IPS-15b (cell line): Measurements from ENCODE around the gene ACSM2A.
"Not testable (repeated sequence)": the region's sequence is repeated elsewhere in the genome, so short reads cannot be mapped to it uniquely, and the experiment has no call there.

ENCODE experiments used
- H3K27me3 ChIP-seq: one replicate; pipeline ENCODE4 v1.6.1; 2013; ENCODE audit warnings: low read length; ENCODE audit not compliant: control insufficient read depth, insufficient read depth
- H3K36me3 ChIP-seq: one replicate; pipeline ENCODE4 v1.6.1; 2013; ENCODE audit warnings: low read length; ENCODE audit not compliant: control insufficient read depth, insufficient read depth
- H3K4me1 ChIP-seq: one replicate; pipeline ENCODE4 v1.6.1; 2013; ENCODE audit warnings: mild to moderate bottlenecking, low read length; ENCODE audit not compliant: control insufficient read depth, insufficient read depth
- H3K4me3 ChIP-seq: one replicate; pipeline ENCODE4 v1.5.1; 2013; ENCODE audit warnings: low read depth, low read length
- H3K9ac ChIP-seq: one replicate; pipeline ENCODE4 v1.6.1; 2013; ENCODE audit warnings: low read depth, mild to moderate bottlenecking, low read length
- H3K9me3 ChIP-seq: one replicate; pipeline ENCODE4 v1.6.1; 2013; ENCODE audit warnings: mild to moderate bottlenecking, low read length; ENCODE audit not compliant: control insufficient read depth, insufficient read depth

Gene ACSM2A

DNA sequence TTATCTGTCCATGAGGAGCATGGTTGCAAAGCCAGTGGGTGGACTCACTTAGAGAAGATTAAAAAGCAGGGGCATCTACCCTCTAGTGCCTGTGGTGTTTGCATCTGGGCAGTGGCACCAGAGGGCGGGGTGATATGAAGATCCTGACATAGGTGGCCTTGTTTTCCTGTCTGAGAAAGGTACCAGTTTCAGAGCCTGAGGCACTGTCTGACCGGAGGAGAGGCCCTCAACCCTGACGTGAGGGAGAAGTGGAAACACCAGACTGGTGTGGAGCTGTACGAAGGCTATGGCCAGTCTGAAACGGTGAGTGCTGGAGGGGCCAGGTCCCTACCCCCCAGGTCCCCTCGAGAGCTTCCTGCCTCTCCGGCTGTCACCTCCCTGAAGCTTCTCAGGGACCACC is 21.8 kb upstream of the ACSM2A start:
- H3K9me3 ChIP-seq, H3K9ac ChIP-seq, H3K36me3 ChIP-seq, H3K27me3 ChIP-seq, H3K4me3 ChIP-seq, H3K4me1 ChIP-seq: not testable (repeated sequence)

DNA sequence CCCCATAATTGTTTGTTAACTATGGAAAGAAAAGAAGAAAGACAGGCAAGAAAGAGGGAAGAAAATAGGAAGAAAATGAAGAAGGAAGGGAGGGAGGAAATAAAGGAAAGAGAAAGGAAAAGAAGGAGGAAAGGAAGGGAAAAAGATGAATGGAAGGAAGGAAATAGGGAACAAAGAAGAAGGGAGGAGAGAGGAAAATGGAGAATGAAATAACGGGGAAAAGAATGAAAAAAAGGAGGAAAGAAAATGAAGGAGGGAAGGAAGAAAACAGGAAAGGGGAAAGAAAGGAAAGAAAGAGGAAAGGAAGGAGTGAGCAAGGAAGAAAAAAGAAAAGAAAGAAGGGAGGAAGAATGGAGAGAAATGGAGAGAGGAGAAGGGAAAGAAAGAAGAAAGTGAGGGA is 20.8 kb upstream of the ACSM2A start:
- not testable (repeated sequence) for H3K9me3 ChIP-seq, H3K4me3 ChIP-seq, H3K36me3 ChIP-seq, H3K9ac ChIP-seq, H3K4me1 ChIP-seq, H3K27me3 ChIP-seq

DNA sequence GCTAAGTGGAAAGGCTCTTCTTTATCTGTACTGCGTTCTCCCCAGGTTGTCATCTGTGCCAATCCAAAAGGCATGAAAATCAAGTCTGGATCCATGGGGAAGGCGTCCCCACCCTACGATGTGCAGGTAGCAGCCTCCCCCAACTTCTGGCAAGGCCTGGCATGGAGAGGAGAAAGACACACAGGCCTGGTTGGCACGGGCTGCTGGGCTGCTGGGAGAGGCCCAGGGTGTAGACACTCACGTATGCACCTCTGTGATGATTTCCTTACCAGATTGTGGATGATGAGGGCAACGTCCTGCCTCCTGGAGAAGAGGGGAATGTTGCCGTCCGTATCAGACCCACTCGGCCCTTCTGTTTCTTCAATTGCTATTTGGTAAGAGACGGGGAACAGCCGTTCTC is 20.4 kb upstream of the ACSM2A start:
- Histone ChIP-seq H3K9me3 (no peaks in the 10 kb centered on the region), H3K27me3 (no peaks in the 10 kb centered on the region)

DNA sequence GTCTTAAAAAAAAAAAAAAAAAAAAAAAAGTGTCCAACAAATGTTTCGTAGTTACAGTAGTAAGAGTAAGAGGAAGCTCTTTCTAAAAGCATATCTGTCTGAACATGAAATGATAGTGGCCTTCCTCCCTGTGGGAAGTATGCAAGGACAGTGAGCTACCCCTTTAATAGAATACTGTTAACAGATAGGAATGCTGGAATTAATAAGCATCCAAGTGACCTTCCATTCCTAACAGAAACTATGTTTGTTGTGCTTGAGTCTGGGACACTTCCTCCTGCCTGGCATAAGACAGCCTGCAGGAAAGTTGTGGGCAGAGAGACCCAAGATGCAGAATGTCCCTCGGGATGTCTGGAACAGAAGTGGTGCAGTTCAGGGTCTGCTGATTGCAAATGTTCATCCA is 12.4 kb upstream of the ACSM2A start:
- not testable (repeated sequence) for H3K27me3 ChIP-seq, H3K9me3 ChIP-seq

More for the DNA sequence above, 20.4 kb upstream of the ACSM2A start:
- H3K4me3 ChIP-seq: no peak overlapping the region
- H3K36me3 ChIP-seq: no peaks in the 10 kb centered on the region
- H3K9ac ChIP-seq: no peak overlapping the region
- no peaks in the 10 kb centered on the region for H3K4me1 ChIP-seq

DNA sequence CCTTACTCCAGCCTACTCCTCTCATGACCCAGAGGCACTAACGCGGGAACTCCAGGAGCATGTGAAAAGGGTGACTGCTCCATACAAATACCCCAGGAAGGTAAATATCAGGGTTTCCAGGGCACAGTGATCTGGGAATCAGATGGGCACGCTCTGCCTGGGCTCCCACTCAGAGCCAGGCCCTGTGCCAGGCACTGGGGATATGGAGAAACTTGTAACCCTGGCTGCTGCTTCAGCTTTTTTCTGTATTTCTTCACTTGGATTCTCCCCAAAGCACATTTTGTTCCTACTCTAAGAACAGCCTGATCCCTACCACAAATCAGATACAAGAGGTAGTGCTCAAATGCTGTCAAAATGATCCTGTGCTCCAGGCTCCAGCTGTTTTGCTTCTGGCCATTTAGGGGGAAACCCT is 11.5 kb upstream of the ACSM2A start:
- H3K4me1 ChIP-seq, H3K36me3 ChIP-seq, H3K27me3 ChIP-seq, H3K9ac ChIP-seq, H3K4me3 ChIP-seq, H3K9me3 ChIP-seq: not testable (repeated sequence)

More for the DNA sequence above, 12.4 kb upstream of the ACSM2A start:
- H3K36me3 ChIP-seq, H3K9ac ChIP-seq, H3K4me1 ChIP-seq, H3K4me3 ChIP-seq: not testable (repeated sequence)

DNA sequence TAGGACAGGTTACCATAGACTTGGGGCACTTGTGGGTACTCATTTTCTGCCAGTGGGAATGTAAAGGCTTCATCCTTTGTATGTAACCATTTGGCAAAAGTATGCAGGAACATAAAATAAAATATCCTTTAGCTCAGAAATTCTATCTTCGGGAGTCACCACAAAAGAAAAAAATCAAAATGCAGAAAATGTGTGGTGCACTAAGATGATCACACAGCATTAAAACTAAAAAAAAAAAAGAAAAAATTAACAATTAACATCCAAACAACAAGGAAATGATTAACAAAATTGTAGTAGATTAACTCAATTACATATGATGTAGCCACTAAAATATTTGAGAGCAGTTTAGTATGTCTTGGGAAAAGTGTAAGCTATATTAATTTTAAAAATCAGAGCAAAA is 10.6 kb upstream of the ACSM2A start:
- not testable (repeated sequence) for H3K4me3 ChIP-seq, H3K4me1 ChIP-seq, H3K36me3 ChIP-seq, H3K27me3 ChIP-seq, H3K9me3 ChIP-seq, H3K9ac ChIP-seq

DNA sequence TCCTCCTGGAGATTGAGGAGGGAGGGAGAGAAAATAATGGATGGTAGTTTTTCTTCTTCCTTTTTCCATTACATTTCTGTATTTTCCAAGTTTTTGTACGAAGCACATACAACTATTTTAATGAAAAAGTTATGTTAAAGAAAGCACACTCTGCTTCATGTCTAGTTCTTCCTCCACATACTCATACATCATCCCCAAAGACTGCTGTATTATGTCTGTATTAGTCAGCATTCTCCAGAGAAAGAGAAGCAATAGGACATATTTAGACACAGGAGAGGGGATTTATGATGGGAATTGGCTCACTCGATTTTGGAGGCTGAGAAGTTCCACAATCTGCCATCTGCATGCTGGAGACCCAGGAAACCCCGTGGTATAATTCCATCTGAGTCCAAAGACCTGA is 10.1 kb upstream of the ACSM2A start:
- H3K9me3 ChIP-seq: no peaks in the 10 kb centered on the region
- no peaks in the 10 kb centered on the region for H3K4me1 ChIP-seq
- H3K9ac ChIP-seq: no peak overlapping the region
- H3K27me3 ChIP-seq: no peaks in the 10 kb centered on the region
- no peaks in the 10 kb centered on the region for H3K36me3 ChIP-seq
- H3K4me3 ChIP-seq: no peak overlapping the region

DNA sequence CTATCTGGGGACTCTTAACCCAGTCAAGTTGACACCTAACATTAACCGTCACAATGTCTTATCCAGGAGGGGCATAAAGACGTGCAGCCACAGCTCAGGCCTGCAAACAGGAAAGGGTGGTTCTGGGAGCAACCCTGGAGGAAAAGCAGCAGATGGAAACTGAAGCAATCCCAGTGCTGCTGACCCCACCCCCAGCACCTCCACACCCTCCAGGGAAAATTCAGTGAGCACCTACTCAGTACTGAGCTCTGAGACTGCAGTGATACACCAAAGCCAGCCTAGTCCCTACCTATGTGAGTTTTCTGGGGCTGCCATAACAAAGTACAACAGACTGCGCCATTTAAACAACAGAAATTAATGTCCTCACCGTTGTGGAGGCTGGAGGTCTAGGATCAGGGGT is 9.5 kb upstream of the ACSM2A start:
- H3K9me3 ChIP-seq, H3K36me3 ChIP-seq, H3K4me1 ChIP-seq, H3K4me3 ChIP-seq, H3K27me3 ChIP-seq, H3K9ac ChIP-seq: not testable (repeated sequence)

DNA sequence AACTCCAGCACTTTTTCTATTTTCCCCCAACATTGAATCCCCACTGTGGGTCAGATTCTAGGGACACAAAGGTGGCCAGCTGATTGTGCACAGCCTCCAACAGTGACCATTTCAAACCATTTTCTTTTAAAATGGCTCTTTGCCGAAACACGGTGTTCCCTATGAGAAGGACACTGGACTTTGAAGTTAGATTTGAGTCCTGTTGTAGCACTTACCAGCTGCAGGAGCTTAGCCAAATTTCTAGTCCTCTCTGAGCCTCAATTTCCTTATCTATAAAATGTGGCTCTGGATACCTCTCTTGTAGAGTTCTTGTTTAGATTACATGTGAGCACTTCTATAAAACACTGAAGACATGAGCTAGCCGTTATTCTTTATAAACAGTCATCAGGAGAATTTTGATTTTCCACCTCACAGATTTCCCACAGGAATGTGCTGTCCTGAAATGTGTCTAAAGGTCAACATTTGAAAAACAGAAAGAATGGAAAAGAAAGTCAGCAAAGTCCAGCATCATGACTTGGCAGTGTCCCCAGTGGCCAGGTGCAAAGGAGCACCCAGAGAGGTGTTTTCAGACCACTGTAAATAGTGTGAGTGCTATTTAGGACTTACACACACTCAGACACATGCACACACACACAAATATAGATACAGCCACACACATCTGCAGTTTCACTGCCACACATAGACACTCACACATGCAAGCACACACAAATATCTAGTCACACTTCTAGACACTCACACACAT is 4.5 kb upstream of the ACSM2A start:
- H3K27me3 ChIP-seq, H3K4me1 ChIP-seq, H3K36me3 ChIP-seq, H3K9me3 ChIP-seq, H3K9ac ChIP-seq, H3K4me3 ChIP-seq: not testable (repeated sequence)

DNA sequence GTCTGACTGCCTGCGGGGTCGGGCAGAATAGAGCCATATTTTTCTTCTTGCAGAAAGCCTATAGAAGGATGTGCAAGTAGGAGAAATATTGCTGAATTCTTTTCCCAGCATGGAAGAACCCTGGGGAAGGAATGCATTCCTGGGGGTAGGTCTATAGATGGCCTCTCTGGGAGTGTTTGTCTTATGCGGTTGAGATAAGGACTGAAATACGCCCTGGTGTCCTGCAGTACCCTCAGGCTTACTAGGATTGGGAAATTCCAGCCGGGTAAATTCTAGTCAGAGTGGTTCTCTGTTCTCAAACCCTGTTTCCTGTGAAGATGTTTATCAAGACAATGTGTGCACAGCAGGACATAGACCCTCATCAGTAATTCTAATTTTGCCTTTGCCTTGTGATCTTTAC is 2.3 kb downstream of the ACSM2A start:
- not testable (repeated sequence) for H3K27me3 ChIP-seq, H3K9ac ChIP-seq, H3K4me3 ChIP-seq, H3K36me3 ChIP-seq, H3K9me3 ChIP-seq, H3K4me1 ChIP-seq

DNA sequence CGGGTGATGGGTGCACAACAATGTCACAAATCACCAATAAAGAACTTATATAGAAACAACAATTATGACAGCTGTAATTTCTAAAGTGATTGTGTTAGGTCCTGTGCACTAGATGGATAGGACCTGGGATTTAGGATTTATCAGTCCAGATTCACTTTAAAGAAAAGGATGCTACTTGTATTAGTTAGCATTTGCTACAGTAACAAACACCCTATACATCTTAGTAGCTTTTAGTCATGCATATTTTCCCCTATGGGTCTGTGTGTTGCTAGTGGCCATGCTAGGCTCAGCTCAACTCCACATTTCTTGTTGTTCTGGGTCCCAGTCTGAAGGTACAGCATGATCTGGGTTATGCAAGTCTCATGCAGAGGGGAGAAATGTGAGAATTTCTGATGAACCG is 7.9 kb downstream of the ACSM2A start:
- not testable (repeated sequence) for H3K36me3 ChIP-seq, H3K4me1 ChIP-seq, H3K4me3 ChIP-seq, H3K27me3 ChIP-seq, H3K9me3 ChIP-seq, H3K9ac ChIP-seq

DNA sequence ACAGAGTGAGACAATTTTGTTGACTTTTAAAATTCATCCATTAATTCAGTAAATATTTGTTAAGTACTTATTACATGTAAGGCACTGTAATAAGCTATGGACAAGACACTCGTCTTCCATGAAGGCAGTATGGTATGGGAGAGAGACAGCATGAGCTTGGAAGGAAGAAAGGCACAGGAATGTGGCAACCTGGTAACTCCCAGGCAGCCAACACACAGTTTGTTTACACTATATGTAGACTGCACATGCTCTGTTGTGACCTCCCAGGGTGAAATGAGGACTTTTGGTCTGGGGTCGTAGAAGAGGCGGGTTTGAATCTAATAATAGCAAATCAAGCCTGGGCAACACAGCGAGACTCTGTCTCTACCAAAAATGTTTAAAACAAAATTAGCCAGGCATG is 9.0 kb downstream of the ACSM2A start:
- not testable (repeated sequence) for H3K4me1 ChIP-seq, H3K9ac ChIP-seq, H3K4me3 ChIP-seq, H3K27me3 ChIP-seq, H3K9me3 ChIP-seq, H3K36me3 ChIP-seq

DNA sequence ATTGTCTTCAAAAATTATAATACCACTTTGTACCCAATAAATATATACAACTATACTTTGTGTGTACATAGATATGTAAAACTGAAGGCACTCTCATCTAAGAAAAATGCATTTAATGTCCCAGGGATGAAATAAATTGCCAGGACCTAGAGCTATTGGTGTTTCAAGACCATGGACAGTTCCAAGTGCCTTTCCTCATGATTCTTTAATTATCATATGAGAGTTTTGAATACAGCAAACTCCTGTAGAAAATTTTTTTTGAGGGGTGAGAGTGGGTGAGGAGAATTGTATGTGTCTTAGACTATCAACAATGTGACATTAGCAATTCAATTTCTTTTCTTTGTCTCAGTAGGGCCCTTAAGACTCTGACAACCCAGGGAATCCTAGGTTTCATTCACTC is 17.6 kb downstream of the ACSM2A start:
- not testable (repeated sequence) for H3K4me3 ChIP-seq, H3K36me3 ChIP-seq, H3K4me1 ChIP-seq, H3K27me3 ChIP-seq, H3K9me3 ChIP-seq, H3K9ac ChIP-seq
